ENCODE results near the gene SLC26A6. TPM values are rescaled to one million over a fixed set of nuclear protein-coding genes. Genes with fewer than 3 reads are reported as not detected.

SLC26A6 gene
- polyA plus RNA-seq (2012; ENCODE audit: low read depth, missing spikeins), result 6.7 TPM

GRCh38 chr3:48635222-48636021, at the start of gene SLC26A6:
Gene SLC26A6 (minus strand): TSS chr3:48635461. CDS start chr3:48635393, 68 bp downstream.
- FAIRE-seq (peak; percentile 99), DNase-seq (ENCODE audit: insufficient read length, low spot score) (peak; percentile 100)
- TF ChIP-seq SPI1 (IDR thresholded peaks at IDR 0.05; ENCODE audit: low read depth, low read length), result peak; percentile 44; the same call in 1 of the 2 replicates
- TF ChIP-seq TAF1 (IDR thresholded peaks at IDR 0.05; ENCODE audit: low read depth, low read length), result no peak

GRCh38 chr3:48684480-48685143, 49.4 kb upstream of the SLC26A6 start:
- no peak for TF ChIP-seq POLR2AphosphoS5 (IDR thresholded peaks at IDR 0.05; ENCODE audit: low read depth, low read length)
- peak; percentile 81 for TF ChIP-seq SPI1 (IDR thresholded peaks at IDR 0.05; ENCODE audit: low read depth, low read length)
- DNase-seq (ENCODE audit: insufficient read length, low spot score), result peak; percentile 40

DNA sequence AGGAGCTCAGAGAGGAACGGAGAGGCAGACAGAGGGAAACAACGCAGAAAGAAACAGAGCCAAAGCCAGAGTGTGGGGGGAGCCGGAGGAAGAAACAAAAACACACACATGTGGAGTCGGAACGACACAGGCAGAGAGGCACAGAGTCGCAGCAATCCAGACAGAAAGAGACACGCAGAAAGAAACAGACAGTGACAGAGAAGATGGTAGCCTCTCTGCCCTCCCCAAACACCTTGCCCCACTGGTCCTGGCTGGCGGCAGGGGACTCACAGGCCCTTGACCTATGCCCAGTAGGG, 48.7 kb upstream of the SLC26A6 start:
- no peak for DNase-seq (ENCODE audit: insufficient read length, low spot score)
- TF ChIP-seq POU2F2 (IDR thresholded peaks at IDR 0.05; ENCODE audit: low read depth, low read length), result no peak
- TF ChIP-seq POLR2AphosphoS5 (IDR thresholded peaks at IDR 0.05; ENCODE audit: low read depth, low read length), result no peak
- TF ChIP-seq TAF1 (IDR thresholded peaks at IDR 0.05; ENCODE audit: low read depth, low read length), result no peak
- TF ChIP-seq PAX5 (IDR thresholded peaks at IDR 0.05; ENCODE audit: insufficient read depth, low read length, severe bottlenecking), result no peak
- TF ChIP-seq SPI1 (IDR thresholded peaks at IDR 0.05; ENCODE audit: low read depth, low read length), result no peak
- TF ChIP-seq POLR2A (IDR thresholded peaks at IDR 0.05; ENCODE audit: low read depth, low read length), result no peak
- no peak for FAIRE-seq

More at GRCh38 chr3:48684480-48685143, 49.4 kb upstream of the SLC26A6 start:
- FAIRE-seq, result peak; percentile 57

- TF ChIP-seq POLR2A (IDR thresholded peaks at IDR 0.05; ENCODE audit: low read depth, low read length), result no peak
- TF ChIP-seq TAF1 (IDR thresholded peaks at IDR 0.05; ENCODE audit: low read depth, low read length), result no peak
- no peak for TF ChIP-seq SPI1 (IDR thresholded peaks at IDR 0.05; ENCODE audit: low read depth, low read length)
- DNase-seq (ENCODE audit: insufficient read length, low spot score), result no peak
- no peak for FAIRE-seq
Measured at GRCh38 chr3:48682786-48683185, 47.5 kb upstream of the SLC26A6 start.

- FAIRE-seq, result no peak
- DNase-seq (ENCODE audit: insufficient read length, low spot score), result no peak
- no peak for TF ChIP-seq TAF1 (IDR thresholded peaks at IDR 0.05; ENCODE audit: low read depth, low read length)
- no peak for TF ChIP-seq PAX5 (IDR thresholded peaks at IDR 0.05; ENCODE audit: insufficient read depth, low read length, severe bottlenecking)
- TF ChIP-seq SPI1 (IDR thresholded peaks at IDR 0.05; ENCODE audit: low read depth, low read length), result no peak
- TF ChIP-seq POU2F2 (IDR thresholded peaks at IDR 0.05; ENCODE audit: low read depth, low read length), result no peak
- no peak for TF ChIP-seq POLR2AphosphoS5 (IDR thresholded peaks at IDR 0.05; ENCODE audit: low read depth, low read length)
- no peak for TF ChIP-seq POLR2A (IDR thresholded peaks at IDR 0.05; ENCODE audit: low read depth, low read length)
Measured at GRCh38 chr3:48681974-48682610, 46.8 kb upstream of the SLC26A6 start.

DNA sequence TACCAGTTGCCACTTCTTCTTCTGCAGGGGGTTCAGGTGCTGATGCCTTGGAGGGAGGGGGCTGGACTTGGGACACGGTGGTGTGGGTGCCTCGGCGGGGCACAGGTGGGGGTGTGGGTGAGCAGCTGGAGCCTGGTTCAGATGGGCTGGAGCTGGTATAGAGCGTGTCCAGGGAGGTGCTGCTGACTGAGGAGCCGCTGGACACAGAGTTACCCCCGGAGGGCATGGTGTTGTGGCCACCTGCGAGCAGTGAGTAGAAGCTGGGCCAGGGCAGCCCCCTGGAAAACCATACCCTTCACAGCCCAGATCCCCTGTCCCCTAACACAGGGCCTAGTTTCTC, 46.2 kb upstream of the SLC26A6 start:
- TF ChIP-seq PAX5 (IDR thresholded peaks at IDR 0.05; ENCODE audit: insufficient read depth, low read length, severe bottlenecking), result no peak
- FAIRE-seq, result no peak
- no peak for DNase-seq (ENCODE audit: insufficient read length, low spot score)

DNA sequence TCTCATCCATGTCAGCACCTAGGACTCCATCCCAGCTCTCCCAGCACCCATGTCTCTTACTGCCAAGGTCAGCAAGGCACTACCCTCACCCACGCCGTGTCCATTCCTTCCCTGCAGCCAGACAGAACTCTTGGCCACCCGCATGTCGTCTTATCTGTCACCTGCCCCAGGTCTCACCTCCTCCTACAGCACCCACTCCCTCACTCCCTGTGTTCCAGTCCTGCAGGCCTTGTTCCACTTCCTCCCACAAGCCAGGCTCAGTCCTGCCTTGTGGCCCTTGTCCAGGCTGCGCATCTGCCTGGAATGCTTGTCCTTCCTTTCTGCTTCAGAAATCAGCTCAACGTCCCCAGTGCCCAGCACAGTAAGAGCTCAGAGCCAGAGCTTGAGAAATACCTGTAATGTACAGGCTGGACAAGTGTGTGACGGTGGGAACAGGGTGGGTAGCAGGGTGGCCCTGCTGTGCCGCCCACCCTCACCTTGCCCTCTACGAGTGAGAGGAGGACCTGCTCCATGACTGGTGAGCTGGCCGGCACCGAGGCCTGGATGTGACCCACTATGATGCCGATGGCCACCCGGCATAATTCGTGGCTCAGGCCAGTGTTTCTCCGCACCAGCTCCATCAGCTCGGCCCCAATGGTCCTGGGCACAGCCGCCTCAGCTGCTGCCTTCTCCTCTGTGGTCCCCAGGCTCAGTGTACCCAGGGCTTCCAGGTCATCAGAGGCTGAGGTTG, 45.7 kb upstream of the SLC26A6 start:
- no peak for FAIRE-seq
- no peak for TF ChIP-seq TAF1 (IDR thresholded peaks at IDR 0.05; ENCODE audit: low read depth, low read length)
- TF ChIP-seq PAX5 (IDR thresholded peaks at IDR 0.05; ENCODE audit: insufficient read depth, low read length, severe bottlenecking), result no peak
- no peak for TF ChIP-seq POLR2AphosphoS5 (IDR thresholded peaks at IDR 0.05; ENCODE audit: low read depth, low read length)
- no peak for TF ChIP-seq POU2F2 (IDR thresholded peaks at IDR 0.05; ENCODE audit: low read depth, low read length)
- DNase-seq (ENCODE audit: insufficient read length, low spot score), result no peak

DNA sequence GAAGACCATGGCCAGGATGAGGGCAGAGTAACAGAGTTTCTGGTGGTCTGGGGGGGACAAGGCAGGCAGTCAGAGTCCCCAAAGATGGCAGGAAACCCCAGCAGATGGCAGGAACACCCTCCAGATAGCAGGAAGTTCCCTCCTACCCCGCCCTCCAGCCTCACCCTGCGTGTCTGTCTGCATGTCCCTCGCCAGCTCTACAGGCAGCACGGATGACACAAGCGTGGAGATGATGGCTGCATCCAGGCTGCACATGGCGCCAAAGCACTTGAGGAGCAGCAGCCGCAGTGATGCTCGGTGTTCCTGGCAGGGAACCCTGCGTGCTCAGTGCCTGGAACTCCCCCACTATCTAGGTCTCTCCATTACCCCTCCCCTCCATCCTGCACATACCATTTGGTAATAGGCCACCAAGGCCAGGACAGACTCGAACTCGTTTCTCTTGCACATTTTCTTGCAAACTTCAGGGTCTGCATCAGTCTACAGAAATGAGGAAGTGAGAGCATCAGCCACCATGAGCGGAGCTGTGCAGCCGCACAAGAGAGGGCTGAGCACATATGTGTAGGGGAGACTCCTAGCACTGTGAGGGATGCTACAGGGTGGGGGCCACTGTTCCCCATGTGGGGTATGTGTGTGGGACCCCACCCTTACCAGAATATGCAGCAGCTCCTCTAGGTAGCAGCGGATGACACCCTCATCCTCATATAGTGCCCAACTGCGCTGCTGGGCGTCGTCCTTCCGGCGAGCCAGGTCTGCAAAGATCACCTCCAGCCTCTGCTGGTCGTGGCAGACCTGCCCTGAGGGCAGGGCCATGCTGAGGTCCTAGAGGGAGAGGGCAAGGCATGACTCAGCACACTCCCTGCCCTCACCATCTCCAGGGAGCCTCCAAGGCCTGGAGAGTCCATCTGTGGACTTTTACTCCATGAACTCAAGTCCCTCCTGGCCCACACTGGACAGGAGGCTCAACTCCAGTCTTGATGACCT, 44.4 kb upstream of the SLC26A6 start:
- peak; percentile 71 for FAIRE-seq
- no peak for DNase-seq (ENCODE audit: insufficient read length, low spot score)
- TF ChIP-seq TAF1 (IDR thresholded peaks at IDR 0.05; ENCODE audit: low read depth, low read length), result no peak
- TF ChIP-seq POLR2AphosphoS5 (IDR thresholded peaks at IDR 0.05; ENCODE audit: low read depth, low read length), result no peak
- peak; percentile 98 for TF ChIP-seq SPI1 (IDR thresholded peaks at IDR 0.05; ENCODE audit: low read depth, low read length)
- TF ChIP-seq POLR2A (IDR thresholded peaks at IDR 0.05; ENCODE audit: low read depth, low read length), result no peak

- DNase-seq (ENCODE audit: insufficient read length, low spot score) (no peak), FAIRE-seq (no peak)
- no peak for TF ChIP-seq TAF1 (IDR thresholded peaks at IDR 0.05; ENCODE audit: low read depth, low read length)
- TF ChIP-seq SPI1 (IDR thresholded peaks at IDR 0.05; ENCODE audit: low read depth, low read length), result no peak
- TF ChIP-seq PAX5 (IDR thresholded peaks at IDR 0.05; ENCODE audit: insufficient read depth, low read length, severe bottlenecking), result no peak
- no peak for TF ChIP-seq POLR2AphosphoS5 (IDR thresholded peaks at IDR 0.05; ENCODE audit: low read depth, low read length)
- TF ChIP-seq POLR2A (IDR thresholded peaks at IDR 0.05; ENCODE audit: low read depth, low read length), result no peak
- TF ChIP-seq POU2F2 (IDR thresholded peaks at IDR 0.05; ENCODE audit: low read depth, low read length), result no peak
Measured at GRCh38 chr3:48678566-48679380, 43.5 kb upstream of the SLC26A6 start.
